GM21360 (cell line): ENCODE measurements around the gene LRFN4.

Source experiments
- ATAC-seq: cut with Tn5 transposase; IDR thresholded peaks from one replicate; pipeline ENCODE4 v1.9.1; 2021; ENCODE audit warnings: mild to moderate bottlenecking, moderate library complexity; ENCODE audit not compliant: unreplicated experiment

LRFN4 gene

DNA sequence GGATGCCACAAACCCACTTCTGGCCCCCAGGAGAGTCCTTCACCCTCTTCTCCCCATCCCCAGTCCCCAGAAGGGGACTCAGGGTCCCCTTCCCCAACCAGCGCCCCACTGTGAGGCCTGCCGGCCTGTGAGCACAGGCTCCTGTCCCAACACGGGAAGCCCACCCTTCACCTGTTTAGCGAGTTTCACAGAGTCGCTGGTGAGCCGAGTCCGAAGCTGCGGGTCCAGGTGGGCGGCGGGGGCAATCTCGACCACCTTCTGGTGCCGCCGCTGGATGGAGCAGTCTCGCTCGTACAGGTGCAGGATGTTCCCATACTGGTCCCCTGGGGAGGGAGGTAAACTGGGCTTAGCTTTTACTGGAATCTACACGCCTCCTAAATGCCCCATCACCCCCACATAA lies 13.3 kb downstream of the LRFN4 start:
- ATAC-seq, result no peak

DNA sequence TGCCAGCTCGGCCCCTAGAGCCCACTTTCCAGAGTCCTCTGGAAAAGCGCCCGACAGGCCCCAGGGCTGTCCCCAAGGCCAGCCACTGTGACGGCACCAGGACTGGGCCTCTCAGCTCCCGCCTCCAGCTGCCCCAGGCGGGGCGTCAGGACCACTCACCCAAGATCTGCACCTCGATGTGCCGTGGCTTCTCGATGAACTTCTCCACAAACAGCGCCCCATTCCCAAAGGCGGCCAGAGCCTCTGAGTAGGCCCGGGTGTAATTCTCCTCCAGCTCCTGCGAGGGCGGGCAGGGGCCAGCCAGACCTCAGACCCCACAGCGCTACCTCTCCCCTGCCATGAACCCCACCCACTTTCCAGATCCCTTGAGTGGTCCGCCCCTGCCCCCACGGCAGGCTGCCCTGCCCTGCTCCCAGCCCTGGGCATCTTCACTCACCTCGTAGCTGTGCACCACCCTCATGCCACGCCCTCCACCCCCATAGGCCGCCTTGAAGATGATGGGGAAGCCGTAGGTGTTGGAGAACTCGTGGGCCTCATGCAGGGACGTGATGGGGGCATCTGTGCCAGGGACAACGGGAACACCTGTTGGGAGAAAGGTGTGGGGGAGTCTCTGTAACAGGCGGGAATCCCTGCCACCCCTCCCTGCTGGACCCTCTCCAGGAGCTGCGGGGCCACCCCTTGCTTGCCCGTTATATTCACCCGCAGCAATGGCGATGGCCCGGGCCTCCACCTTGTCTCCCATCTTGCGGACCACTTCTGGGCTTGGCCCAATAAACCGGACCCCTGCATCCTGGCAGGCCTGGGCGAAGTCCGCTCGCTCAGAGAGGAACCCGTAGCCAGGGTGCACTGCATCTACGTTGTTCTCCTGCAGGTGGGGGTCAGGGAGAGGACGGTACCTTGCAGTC lies 14.0 kb downstream of the LRFN4 start:
- no peak for ATAC-seq

- ATAC-seq, result no peak
Measured at GRCh38 chr11:66871521-66871901, 14.6 kb downstream of the LRFN4 start.

DNA sequence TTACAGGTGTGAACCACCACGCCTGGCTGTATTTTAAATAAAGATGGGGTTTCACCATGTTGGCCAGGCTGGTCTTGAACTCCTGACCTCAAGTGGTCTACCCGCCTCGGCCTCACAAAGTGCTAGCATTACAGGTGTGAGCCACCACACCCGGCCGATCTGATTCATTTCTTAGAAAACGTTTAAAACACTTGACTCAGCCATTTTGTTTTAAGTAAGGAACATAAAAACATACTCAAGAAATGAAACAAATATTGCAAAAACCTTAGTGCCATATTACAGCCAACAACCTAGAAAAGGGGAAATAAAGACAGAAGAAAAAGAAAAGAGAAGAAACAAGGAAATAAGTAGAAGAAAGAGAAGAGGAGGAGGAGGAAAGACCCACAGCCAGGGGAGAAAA lies 17.4 kb downstream of the LRFN4 start:
- no peak for ATAC-seq

DNA sequence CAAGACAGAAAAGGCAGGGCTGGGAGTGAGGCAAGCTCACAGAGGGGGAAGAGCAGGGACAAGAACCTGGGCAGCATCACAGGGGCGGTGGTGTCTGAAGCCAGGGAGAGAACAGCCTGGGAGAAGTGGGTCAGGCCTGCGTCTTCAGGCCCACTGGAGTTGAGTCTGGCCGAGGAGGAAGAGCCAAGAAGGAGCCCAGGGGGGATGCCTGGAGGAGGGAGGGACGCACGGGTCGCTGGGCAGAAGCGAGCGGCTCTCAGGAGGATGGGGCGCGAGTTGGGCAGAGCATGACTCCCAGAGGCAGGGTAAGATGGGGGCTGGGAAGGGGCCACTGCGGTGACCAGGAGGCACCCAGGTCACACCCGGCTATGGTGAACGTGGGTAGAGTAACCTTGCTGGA lies 18.5 kb downstream of the LRFN4 start:
- no peak for ATAC-seq

DNA sequence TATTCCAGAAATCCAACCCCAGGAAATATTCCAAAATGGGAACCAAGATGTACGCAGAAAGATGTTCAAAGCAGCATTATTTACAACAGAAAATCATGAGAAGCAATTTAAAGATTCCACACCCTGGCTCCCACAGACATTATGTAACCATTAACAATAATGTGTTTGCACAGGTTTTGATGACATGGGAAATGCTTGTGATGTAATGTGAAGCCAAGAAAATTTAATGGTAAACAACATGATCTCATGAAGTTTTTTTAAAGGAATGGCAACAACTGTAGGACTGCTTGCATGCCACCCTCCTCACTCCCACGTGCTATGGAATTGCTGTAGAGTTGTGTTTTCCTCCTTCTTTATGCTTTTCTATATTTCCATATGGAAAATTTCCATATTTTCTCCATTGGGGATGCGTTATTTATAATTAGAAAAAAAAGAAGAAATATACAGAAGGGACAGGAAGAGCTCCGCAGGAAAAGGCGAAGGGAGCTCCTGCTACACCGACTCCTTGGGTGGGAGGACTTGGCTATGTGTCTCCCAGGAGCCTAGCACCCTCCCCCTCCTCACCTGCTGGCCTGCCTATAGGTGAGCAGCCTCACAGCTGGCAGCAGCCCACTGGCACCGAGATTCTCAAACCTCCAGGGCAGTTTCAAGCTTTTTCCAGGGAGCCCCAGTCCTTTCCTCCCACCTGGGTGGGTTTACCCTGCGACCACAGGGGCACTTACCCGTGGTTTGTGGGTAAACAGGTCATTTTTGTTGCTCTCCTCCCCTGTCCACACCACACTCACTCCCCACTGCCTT lies 20.9 kb downstream of the LRFN4 start:
- no peak for ATAC-seq

- ATAC-seq, result no peak
Measured at GRCh38 chr11:66878474-66878873, 21.6 kb downstream of the LRFN4 start.

GRCh38 chr11:66879000-66879399 lies 22.1 kb downstream of the LRFN4 start:
- ATAC-seq, result no peak

- no peak for ATAC-seq
Measured at GRCh38 chr11:66879583-66879982, 22.7 kb downstream of the LRFN4 start.

DNA sequence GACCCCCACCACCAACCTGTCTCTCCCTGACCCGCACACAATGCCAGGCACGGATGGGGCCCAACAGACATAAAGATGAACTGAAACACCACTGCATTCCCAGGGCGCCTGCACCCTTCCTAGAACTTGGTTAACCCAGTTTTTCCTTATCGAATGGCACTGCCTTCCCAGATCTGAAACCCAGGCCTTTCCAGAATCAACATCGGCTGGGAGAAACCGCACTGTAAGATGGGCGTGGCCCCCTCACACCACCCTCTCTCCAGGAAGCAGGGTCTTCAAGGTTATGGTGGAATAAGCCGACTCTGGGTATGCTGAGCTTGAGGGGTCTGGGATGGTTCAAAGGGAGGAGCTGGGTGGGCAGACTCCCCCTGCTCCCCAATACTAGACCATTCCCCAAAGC lies 23.1 kb downstream of the LRFN4 start:
- no peak for ATAC-seq

- no peak for ATAC-seq
Measured at GRCh38 chr11:66880496-66881450, 23.9 kb downstream of the LRFN4 start.

GRCh38 chr11:66881451-66881835 lies 24.6 kb downstream of the LRFN4 start:
- no peak for ATAC-seq

DNA sequence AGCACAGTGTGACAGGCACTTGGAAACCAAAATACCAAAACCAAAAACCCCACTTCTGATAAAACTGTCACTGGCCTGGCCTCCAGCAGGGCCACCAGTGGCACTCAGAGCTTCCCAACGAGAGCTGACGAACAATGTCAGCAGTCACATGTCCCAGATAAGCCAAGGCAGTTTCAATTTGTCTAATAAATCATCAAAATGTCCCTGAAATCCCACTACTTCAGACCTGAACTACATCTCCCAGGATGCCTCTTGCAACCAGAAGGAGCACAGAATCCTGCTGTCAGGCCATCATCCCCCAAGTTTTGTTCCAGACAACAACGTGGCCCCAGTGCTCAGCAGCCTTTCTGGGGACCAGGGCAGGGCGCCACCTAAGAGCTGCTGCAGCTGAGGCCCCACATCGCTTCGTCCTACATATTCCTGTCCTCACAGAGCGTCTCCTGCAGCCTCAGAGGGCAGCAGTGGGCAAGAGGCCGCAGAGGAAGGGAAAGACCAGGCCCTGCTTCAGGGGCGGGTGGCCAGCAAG lies 25.1 kb downstream of the LRFN4 start:
- no peak for ATAC-seq

DNA sequence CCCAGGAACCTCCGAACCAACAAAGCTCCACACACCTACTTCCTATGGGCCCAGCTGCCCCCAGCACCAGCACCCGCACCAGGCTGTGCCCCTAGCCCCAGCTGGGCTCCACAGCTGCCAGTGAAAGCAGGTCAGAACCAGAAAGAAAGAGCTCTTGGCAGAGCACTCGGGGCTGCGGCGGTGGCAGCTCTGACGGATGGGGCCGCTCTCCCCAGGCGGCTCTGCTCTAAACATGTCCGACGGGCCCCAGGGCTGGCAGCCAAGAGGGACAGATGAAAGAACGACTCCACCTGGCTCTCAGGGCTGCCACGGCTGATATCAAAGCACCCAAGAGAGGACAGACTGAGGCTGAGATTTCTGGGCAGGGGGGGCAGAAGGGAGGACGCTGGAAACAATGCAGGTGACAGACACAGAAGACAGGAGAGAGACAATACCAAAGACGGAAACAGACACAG lies 25.7 kb downstream of the LRFN4 start:
- no peak for ATAC-seq

GRCh38 chr11:66883016-66883965 lies 26.4 kb downstream of the LRFN4 start:
- no peak for ATAC-seq

DNA sequence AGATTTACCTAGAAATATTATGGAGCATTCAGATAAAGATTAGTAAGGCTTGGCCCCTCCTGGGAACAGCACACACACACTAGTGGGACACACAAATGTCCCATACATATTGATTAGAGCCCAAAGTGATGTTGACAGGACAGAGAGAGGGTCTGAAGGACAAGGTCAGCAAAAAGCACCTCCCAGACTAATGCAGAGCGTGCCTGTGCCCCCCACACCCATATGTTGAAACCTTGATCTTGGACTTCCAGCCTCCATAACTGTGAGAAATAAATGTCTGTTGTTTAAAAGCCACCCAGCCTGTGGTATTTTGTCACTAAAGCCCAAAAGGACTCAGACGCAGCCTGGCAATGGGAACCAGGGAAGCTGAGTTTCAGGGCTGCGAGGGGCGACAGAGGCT lies 27.6 kb downstream of the LRFN4 start:
- ATAC-seq, result no peak

GRCh38 chr11:66885469-66885868 lies 28.6 kb downstream of the LRFN4 start:
- ATAC-seq, result no peak

GRCh38 chr11:66885950-66886440 lies 29.1 kb downstream of the LRFN4 start:
- no peak for ATAC-seq

DNA sequence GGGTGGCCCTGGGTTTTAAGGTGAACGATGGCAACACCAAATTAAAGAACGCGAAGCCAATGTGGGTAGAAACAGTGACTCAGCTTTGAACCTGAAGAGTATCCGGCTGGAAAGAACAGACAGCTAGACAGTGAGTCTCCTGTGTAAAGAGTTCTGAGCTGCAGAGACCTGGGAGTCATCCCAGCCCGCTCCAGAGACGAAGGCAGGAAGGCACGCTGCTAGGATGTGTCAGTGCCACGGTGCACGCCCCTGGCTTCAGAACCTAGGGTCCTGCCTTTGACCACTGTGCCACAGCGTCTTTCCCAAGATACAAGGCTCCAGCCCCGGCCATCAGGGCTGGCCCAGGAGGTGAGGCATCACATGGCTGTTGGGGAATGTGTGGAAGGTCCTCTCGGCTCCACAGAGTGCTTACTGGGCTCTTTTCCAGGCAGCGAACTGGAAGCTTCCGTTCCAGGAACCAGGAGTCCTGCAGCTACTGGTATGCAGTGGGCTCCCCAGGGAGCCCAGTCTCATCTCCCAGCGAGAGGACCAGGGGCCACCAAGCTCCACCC lies 29.9 kb downstream of the LRFN4 start:
- ATAC-seq, result no peak
